NB4 (cell line): ENCODE data around the gene PSMC3.

Experiments used
- CTCF ChIP-seq: IDR thresholded peaks from one replicate; pipeline ENCODE4 v1.5.1; 2012; ENCODE audit warnings: low read depth, low read length
- MAX ChIP-seq: IDR thresholded peaks from 2 replicates; pipeline ENCODE4 v1.6.1; 2011; ENCODE audit warnings: low read depth, low read length
- POLR2A ChIP-seq: IDR thresholded peaks from 2 replicates; pipeline ENCODE4 v1.6.1; 2011; ENCODE audit warnings: mild to moderate bottlenecking; ENCODE audit not compliant: insufficient read length; ENCODE audit errors: extremely low read depth

- TF ChIP-seq CTCF: no peak
- TF ChIP-seq POLR2A: no peak
- no peak for TF ChIP-seq MAX
Measured at GRCh38 chr11:47414685-47415070, 11.6 kb downstream of the PSMC3 start.
